HEK293 (cell line): ENCODE data around the gene NAGLU.

Experiments used
- CTCF ChIA-PET: fragments of 350-600 bp; formaldehyde crosslinking; extraction: SDS; loops from one replicate; lab custom pipeline; 2021; ENCODE audit warnings: antibody characterized with exemption; lab: Yijun Ruan, JAX
- POLR2A ChIA-PET: fragments of 300-600 bp; formaldehyde crosslinking; extraction: SDS; loops from one replicate; lab custom pipeline; 2020; ENCODE audit warnings: antibody characterized with exemption, inconsistent platforms; lab: Yijun Ruan, JAX
- H3K27ac ChIP-seq: fragments of 200-500 bp; sonication (Bioruptor generic); 2 replicates; pipeline ENCODE4 v1.5.1; 2014; ENCODE audit warnings: low read depth, low read length, control low read depth, inconsistent platforms; ENCODE audit errors: extremely low read depth
- H3K36me3 ChIP-seq, 2 experiments: fragments of 200-500 bp in 1 of 2; sonication (Bioruptor generic) in 1 of 2; 1 replicate in 1 of 2; 2 replicates in 1 of 2; pipeline ENCODE4 v1.5.1; 2014 to 2017; ENCODE audit warnings: inconsistent platforms in 2 of 2, low read length in 2 of 2; ENCODE audit not compliant: control insufficient read depth in 2 of 2, insufficient read depth in 1 of 2
- H3K4me1 ChIP-seq: fragments of 200-500 bp; sonication (Bioruptor generic); 2 replicates; pipeline ENCODE4 v1.5.1; 2014; ENCODE audit warnings: mild to moderate bottlenecking, low read length, inconsistent platforms; ENCODE audit not compliant: control insufficient read depth, insufficient read depth
- H3K4me3 ChIP-seq: 2 replicates; pipeline ENCODE4 v1.5.1; 2011; ENCODE audit warnings: low read depth, mild to moderate bottlenecking, control low read depth, low read length, moderate library complexity
- H3K9me3 ChIP-seq: fragments of 200-500 bp; sonication (Bioruptor generic); 2 replicates; pipeline ENCODE4 v1.5.1; 2014; ENCODE audit warnings: low read depth, low read length, inconsistent platforms; ENCODE audit not compliant: control insufficient read depth, insufficient read depth
- ATF2 ChIP-seq: fragments of 450-650 bp; formaldehyde crosslinking; IDR thresholded peaks from 2 replicates; pipeline ENCODE4 v1.5.1; 2016; ENCODE audit warnings: missing biosample characterization, missing genetic modification characterization, low read depth
- GLIS1 ChIP-seq: fragments of 450-650 bp; formaldehyde crosslinking; IDR thresholded peaks from 2 replicates; pipeline ENCODE4 v1.5.1; 2016; ENCODE audit warnings: missing biosample characterization, missing genetic modification characterization
- KLF8 ChIP-seq: fragments of 450-650 bp; formaldehyde crosslinking; IDR thresholded peaks from 2 replicates; pipeline ENCODE4 v1.5.1; 2016; ENCODE audit warnings: missing biosample characterization, missing genetic modification characterization
- MZF1 ChIP-seq: fragments of 450-650 bp; formaldehyde crosslinking; IDR thresholded peaks from 2 replicates; pipeline ENCODE4 v1.5.1; 2017; ENCODE audit warnings: missing biosample characterization, missing genetic modification characterization, borderline replicate concordance
- PBX3 ChIP-seq: sonication (generic); formaldehyde crosslinking; IDR thresholded peaks from 2 replicates; pipeline ENCODE4 v1.8.1; 2022; ENCODE audit warnings: mild to moderate bottlenecking, moderate library complexity, missing genetic modification reagents
- SCRT1 ChIP-seq: fragments of 450-650 bp; formaldehyde crosslinking; IDR thresholded peaks from 2 replicates; pipeline ENCODE4 v1.5.1; 2016; ENCODE audit warnings: missing biosample characterization, missing genetic modification characterization, borderline replicate concordance
- SCRT2 ChIP-seq: fragments of 450-650 bp; formaldehyde crosslinking; IDR thresholded peaks from 2 replicates; pipeline ENCODE4 v1.5.1; 2016; ENCODE audit warnings: missing biosample characterization, missing genetic modification characterization
- SP3 ChIP-seq: fragments of 450-650 bp; formaldehyde crosslinking; IDR thresholded peaks from 2 replicates; pipeline ENCODE4 v1.5.1; 2016; ENCODE audit warnings: missing biosample characterization, missing genetic modification characterization
- TRIM28 ChIP-seq: IDR thresholded peaks from 2 replicates; pipeline ENCODE4 v1.6.1; 2011; ENCODE audit warnings: low read length, control low read depth, borderline replicate concordance
- ZBTB20 ChIP-seq: fragments of 450-650 bp; formaldehyde crosslinking; IDR thresholded peaks from 2 replicates; pipeline ENCODE4 v1.5.1; 2016; ENCODE audit warnings: missing biosample characterization, missing genetic modification characterization
- ZNF133 ChIP-seq: fragments of 450-650 bp; formaldehyde crosslinking; IDR thresholded peaks from 2 replicates; pipeline ENCODE4 v1.5.1; 2016; ENCODE audit warnings: missing biosample characterization, missing genetic modification characterization
- ZNF202 ChIP-seq: fragments of 450-650 bp; formaldehyde crosslinking; IDR thresholded peaks from 2 replicates; pipeline ENCODE4 v1.5.1; 2016; ENCODE audit warnings: missing biosample characterization, missing genetic modification characterization, borderline replicate concordance
- ZNF221 ChIP-seq: fragments of 450-650 bp; formaldehyde crosslinking; IDR thresholded peaks from 2 replicates; pipeline ENCODE4 v1.5.1; 2017; ENCODE audit warnings: missing biosample characterization, missing genetic modification characterization, borderline replicate concordance
- ZNF341 ChIP-seq: fragments of 450-650 bp; formaldehyde crosslinking; IDR thresholded peaks from 2 replicates; pipeline ENCODE4; 2016; ENCODE audit warnings: low read depth, missing biosample characterization, missing genetic modification characterization
- ZNF366 ChIP-seq: fragments of 450-650 bp; formaldehyde crosslinking; conservative IDR thresholded peaks from 2 replicates; pipeline ENCODE4 v1.5.1; 2016; ENCODE audit warnings: missing biosample characterization, missing genetic modification characterization
- ZNF416 ChIP-seq: fragments of 450-650 bp; formaldehyde crosslinking; IDR thresholded peaks from 2 replicates; pipeline ENCODE4 v1.5.1; 2016; ENCODE audit warnings: missing biosample characterization, missing genetic modification characterization
- ZNF433 ChIP-seq: fragments of 450-650 bp; formaldehyde crosslinking; IDR thresholded peaks from 2 replicates; pipeline ENCODE4 v1.5.1; 2016; ENCODE audit warnings: missing biosample characterization, missing genetic modification characterization, low read depth
- ZNF501 ChIP-seq: fragments of 450-650 bp; formaldehyde crosslinking; IDR thresholded peaks from 2 replicates; pipeline ENCODE4 v1.5.1; 2016; ENCODE audit warnings: missing biosample characterization, missing genetic modification characterization
- ZNF510 ChIP-seq: fragments of 450-650 bp; formaldehyde crosslinking; IDR thresholded peaks from 2 replicates; pipeline ENCODE4 v1.5.1; 2018; ENCODE audit warnings: mild to moderate bottlenecking, missing genetic modification characterization, missing biosample characterization; ENCODE audit not compliant: insufficient replicate concordance
- ZNF561 ChIP-seq: fragments of 450-650 bp; IDR thresholded peaks from 2 replicates; pipeline ENCODE4 v1.5.1; 2018; ENCODE audit warnings: missing biosample characterization, missing genetic modification characterization, borderline replicate concordance
- ZNF600 ChIP-seq: fragments of 450-650 bp; formaldehyde crosslinking; IDR thresholded peaks from 2 replicates; pipeline ENCODE4 v1.5.1; 2016; ENCODE audit warnings: missing biosample characterization, missing genetic modification characterization
- ZNF677 ChIP-seq: fragments of 450-650 bp; IDR thresholded peaks from 2 replicates; pipeline ENCODE4 v1.5.0; 2018; ENCODE audit warnings: missing biosample characterization, mild to moderate bottlenecking, missing genetic modification characterization, moderate library complexity
- ZNF785 ChIP-seq: fragments of 450-650 bp; formaldehyde crosslinking; IDR thresholded peaks from 2 replicates; pipeline ENCODE4 v1.5.1; 2016; ENCODE audit warnings: missing biosample characterization, missing genetic modification characterization
- ZNF791 ChIP-seq: fragments of 450-650 bp; formaldehyde crosslinking; IDR thresholded peaks from 2 replicates; pipeline ENCODE4 v1.5.1; 2016; ENCODE audit warnings: missing biosample characterization, missing genetic modification characterization
- ZNF843 ChIP-seq: fragments of 450-650 bp; formaldehyde crosslinking; IDR thresholded peaks from 2 replicates; pipeline ENCODE4 v1.5.1; 2016; ENCODE audit warnings: missing biosample characterization, missing genetic modification characterization
- ZSCAN5A ChIP-seq: fragments of 450-650 bp; formaldehyde crosslinking; IDR thresholded peaks from 2 replicates; pipeline ENCODE4 v1.5.1; 2016; ENCODE audit warnings: missing biosample characterization, missing genetic modification characterization

Gene NAGLU

GRCh38 chr17:42518755-42519545 is 17.1 kb upstream of the NAGLU start (continued):
- TF ChIP-seq ZNF785 (tag by site-specific recombination) (no peak), TRIM28 (no peak), KLF8 (tag by site-specific recombination) (no peak), ZNF133 (no peak), ZNF501 (no peak), SCRT2 (tag by site-specific recombination) (peak; percentile 93), ZNF677 (tag by site-specific recombination) (no peak), ZBTB20 (0 out of 2 replicates have a peak, but pooled peaks have one; percentile 19), ATF2 (no peak), ZNF341 (tag by site-specific recombination) (0 out of 2 replicates have a peak, but pooled peaks have one; percentile 6), ZNF791 (tag by site-specific recombination) (no peak), ZNF843 (no peak), ZNF202 (no peak), MZF1 (tag by site-specific recombination) (no peak), ZNF416 (tag by site-specific recombination) (no peak), ZNF510 (tag by site-specific recombination) (no peak), GLIS1 (tag by site-specific recombination) (peak; percentile 62)

- Histone ChIP-seq H3K27ac (peak overlapping the region; percentile 56), H3K4me1 (peaks cover 25% of the 10 kb centered on the region), H3K4me3 (no peak overlapping the region), H3K9me3 (no peaks in the 10 kb centered on the region), H3K36me3 (peaks cover 0 to 58% of the 10 kb centered on the region in 2 experiments; a peak in 1 of 3 replicates)
- ChIA-PET POLR2A (interaction anchor here (0.6 to 3.7 kb wide), 10 partner anchors 10 to 848 kb away, joined by 3 to 48 read pairs (median 4); partner anchors contain the start of genes CAVIN1, NAGLU and STAT3), CTCF (interaction anchor here (0.6 to 4.4 kb wide), 33 partner anchors 7 to 690 kb away, joined by 3 to 66 read pairs (median 4); partner anchors contain the start of genes CAVIN1 and NAGLU)
- TF ChIP-seq ZNF600 (peak; percentile 54; the same call in 1 of the 2 replicates), SP3 (tag by site-specific recombination) (no peak), ATF2 (no peak), ZNF561 (tag by site-specific recombination) (no peak), ZNF366 (no peak), PBX3 (CRISPR knock-in tag) (no peak), SCRT1 (no peak), ZNF221 (no peak), ZSCAN5A (tag by site-specific recombination) (no peak), ZNF433 (tag by site-specific recombination) (no peak)
Measured at GRCh38 chr17:42519546-42520491, 16.2 kb upstream of the NAGLU start.
